ENCODE measurements around the gene CACNA1D.
A peak's percentile ranks its signal among the peaks of the same experiment; 100 is the strongest.

Gene CACNA1D

DNA sequence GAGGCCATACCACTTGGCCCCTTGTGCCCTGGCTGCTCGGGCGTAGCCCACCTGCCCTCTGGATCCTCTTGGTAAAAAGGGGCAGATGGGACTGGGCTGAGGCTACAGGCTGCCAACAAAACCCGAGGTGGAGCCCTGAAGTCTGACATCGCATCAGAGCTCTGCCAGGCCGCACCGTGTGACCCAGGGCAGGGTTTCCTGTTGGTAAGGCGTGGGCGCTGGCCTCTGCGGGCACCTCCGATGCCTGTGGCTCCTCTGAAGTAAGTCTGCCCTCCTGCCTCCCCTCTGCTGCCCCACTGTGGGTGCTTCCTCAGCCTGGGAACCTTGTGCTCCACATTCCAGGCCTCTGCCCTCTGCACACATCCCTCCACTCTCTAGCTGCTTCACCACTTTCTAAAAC is 342.9 kb downstream of the CACNA1D start:
- DNase-seq (ENCODE audit: low read depth in 4 of 4, low spot score in 1 of 4): no peak

DNA sequence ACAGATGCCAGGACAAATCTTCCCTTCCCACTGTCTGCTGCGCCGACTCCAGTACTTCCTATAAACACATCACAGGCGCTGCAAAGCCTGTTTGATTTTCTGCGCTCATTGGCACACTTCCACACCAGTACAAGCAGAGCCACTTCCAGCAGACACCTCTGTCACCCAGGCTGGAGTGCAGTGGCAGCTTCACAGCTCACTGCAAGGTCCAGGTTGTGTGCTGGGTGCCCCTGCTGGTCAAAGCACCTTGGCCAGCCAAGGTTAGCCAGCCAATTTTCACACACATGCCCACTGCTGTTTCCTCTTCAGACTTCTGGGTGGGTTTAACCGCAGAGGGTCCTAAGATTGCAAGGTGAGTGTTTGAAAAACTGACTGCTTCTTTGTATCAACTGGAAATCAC is 346.9 kb downstream of the CACNA1D start:
- no peak for DNase-seq (ENCODE audit: low read depth in 4 of 4, low spot score in 1 of 4)

DNA sequence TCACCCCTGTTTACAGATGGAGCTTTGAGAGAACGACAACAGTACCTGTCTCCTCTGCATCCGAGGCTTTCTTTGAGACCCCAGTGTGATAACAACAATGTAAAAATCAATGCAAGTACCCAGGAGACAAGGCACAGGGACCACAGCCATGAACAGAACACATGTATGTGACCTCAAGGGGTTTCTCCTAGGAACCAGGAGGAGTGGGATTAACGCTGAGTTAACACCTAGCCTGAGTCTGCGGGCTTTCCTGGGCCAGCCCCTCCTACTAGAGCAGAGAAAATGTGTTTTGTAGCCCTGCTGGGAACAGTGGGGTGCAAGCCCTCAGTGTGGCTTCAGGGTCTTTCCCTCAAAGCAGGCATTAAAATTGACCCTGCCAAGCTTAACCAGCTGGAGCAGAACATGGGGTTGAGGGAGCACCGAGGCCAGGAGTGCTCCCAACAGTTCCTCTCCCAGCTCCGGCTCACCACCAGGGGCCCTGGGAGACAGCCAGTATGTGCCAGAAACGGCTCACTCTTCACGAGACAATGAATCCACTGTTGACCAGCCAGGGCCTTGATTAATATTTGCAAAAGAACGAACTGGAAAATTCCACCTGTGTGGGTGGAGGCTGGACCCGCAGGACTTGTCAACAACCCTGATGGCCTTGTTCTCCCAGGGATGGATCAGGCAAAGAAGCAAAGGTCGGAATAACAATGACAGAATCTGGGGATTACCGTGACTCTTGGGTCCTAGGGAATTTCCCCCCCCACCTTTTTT is 348.2 kb downstream of the CACNA1D start:
- DNase-seq (ENCODE audit: low read depth in 4 of 4, low spot score in 1 of 4): no peak

DNA sequence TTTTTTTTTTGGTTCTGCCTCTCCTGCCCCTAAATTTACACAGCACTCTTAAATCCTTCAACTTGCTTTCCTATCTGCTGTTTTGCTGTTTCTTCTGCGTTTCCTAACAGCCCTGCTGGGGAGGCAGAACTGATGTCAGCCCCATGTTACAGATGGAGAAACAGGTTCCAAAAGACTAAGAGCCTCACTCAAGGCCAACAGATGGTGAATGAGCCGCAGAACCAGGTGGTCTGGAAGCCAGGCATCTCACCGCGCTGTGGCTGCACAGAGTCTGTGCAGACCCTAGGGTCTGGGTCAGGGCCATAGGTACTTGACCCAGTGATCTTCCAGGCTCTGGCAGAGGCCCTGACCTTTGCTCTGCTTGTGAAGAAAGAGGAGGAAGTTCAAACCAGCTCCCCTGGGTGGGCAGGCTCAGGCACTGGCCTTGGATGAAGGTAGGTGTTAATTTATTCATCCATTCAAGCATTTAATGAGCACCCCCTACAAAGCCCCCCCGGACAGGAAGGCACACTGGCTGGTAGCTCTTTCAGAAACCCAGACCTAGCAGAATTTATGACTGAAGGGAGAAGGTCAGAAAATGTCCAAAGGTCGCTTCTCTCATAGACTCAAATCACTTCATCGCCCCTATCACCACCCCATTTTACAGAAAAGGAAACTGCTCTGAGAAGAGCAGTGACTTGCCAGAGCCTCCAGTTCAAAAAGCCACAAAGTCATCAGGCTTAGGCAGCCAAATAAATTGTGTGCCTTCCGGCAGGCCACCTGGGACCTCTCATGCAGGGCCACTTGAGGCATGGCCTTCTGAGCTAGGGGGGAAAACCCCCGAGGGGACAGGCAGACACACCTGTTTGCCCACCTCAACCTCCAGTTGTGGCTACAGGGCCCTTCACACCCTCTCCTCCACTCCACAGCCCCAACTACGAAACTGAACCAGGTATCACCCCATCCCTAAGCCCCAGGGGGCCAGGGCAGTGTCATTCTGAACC is 349.1 kb downstream of the CACNA1D start:
- no peak for DNase-seq (ENCODE audit: low read depth in 4 of 4, low spot score in 1 of 4)

DNA sequence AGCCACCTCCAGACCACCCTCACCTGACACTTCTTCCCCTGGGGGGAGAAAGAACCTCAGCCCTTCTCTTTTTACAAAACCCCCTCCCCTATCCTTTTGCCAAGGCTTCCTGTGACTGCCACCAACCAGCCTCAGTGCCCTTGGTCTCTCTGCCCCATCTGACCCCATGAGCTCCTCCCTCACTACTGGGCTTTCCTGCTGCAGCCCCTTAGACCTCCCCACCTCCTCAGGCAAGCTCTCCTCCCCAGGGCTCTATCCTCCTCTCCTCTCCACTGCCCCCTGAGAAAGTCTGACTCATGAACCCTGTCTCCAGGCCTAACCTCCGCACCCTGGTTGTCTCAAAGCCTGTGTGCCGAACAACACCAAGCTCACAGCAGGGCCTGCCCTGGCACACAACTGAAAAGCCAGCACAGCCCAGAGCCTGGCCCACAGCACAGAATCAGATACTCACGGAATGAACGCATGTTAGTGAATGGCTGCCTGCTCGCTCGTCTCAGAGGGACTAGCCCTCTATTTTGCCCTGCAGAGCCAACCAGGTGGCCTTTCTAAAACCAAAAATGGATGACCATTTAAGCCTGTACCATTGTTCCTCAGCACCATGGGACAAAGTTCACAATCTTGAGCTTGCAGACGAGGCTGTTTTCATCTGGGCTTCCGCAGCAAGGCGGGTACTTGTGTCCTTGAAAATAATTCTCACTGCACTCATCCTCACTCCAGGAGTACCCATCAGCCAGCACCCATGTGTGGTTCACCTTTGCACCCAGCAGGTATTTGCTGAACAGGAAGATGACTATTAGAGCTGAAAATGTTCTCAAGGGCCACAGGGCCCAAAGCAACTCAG is 350.1 kb downstream of the CACNA1D start:
- no peak for DNase-seq (ENCODE audit: low read depth in 4 of 4, low spot score in 1 of 4)

DNA sequence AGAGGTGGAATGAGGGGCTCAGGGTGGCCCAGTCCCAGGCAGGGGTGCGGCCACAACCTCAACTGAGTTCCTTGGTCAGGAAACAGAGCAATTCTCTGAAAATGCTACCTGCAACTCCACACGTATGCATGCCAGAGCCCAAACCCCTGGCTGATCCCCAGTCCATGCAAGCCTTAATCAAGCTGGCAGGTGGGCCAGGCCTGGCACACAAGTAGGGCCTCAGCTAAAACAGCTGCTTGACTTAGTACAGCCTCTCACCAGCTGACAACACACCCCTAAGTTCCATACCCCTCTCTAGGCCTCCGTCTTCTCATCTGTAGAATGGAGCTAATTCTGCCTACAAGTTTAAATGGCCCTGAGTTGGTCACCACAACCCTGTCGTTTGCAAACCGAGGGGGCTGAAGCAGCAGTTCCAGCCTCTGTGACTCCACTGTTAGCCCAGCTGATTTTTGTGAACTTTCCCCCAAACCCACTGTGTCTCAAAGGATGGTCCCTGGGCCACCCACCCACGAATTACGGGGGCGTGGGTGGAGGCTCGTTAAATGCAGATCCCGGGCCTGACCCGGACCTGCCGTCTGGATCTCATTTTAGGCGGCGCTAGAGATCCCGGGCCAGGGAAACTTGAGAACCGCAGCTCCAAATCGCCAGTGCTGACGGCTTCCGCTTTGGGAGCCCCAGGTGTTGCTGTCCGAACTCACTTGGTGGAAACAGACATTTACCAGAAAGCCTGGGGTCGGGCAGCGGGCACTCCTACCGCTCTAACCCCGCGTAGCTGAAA is 350.9 kb downstream of the CACNA1D start:
- no peak for DNase-seq (ENCODE audit: low read depth in 4 of 4, low spot score in 1 of 4)

DNA sequence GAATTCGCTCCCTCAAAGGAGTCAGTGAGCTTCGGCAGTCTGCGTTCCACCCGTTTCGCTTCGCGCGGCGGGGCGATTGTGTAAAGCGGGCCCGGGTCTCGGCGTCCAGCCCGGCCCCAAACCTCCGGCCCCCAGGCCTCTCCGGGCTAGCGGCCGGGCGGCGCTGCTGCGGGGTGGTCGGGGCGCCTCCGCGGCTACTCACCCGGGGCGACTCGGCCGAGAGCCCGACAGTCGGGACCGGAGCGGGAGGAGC is 351.4 kb downstream of the CACNA1D start:
- no peak for DNase-seq (ENCODE audit: low read depth in 4 of 4, low spot score in 1 of 4)

DNA sequence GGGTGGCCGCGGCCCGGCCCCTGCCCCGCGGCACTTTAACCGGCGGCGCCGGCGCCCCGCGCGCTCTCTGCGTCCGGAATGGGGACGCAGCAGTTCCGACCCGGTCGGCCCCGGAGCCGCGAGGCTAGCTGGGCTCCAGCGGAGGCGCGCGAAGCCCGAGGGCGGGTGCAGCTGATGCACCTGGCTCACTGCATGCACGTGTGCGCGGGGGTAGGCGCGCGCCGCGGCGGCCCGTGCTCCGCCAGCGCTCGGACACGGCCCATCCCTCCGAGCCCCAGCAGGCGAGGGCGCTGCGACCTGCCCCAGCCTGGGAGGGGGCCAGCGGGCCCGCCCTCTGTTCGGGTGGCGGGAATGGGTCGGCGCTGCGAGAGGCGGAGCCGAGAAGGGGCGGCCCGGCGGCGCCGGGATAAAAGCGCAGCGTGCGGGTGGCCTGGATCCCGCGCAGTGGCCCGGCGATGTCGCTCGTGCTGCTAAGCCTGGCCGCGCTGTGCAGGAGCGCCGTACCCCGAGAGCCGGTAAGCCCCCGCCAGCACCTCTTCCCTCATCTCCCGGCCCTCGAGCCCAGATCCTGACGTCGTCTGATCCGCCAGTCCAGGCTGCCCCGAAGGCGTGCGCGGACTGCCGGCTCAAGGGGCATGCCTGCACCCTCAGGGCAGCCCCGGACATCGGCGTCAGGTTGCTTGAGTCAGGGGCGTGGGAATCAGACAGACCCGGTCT is 351.9 kb downstream of the CACNA1D start, which contains the start of the genes CHDH and IL17RB:
CHDH (minus strand) TSS at position 286 of the 717 bp plus-strand sequence. CDS start 22,411 bp downstream, outside the sequence.
IL17RB (plus strand) TSS at position 435 of the 717 bp plus-strand sequence; CDS start at position 456, 21 bp downstream.
- peak in 1 of 4 experiments; percentile 7 for DNase-seq (ENCODE audit: low read depth in 4 of 4, low spot score in 1 of 4)

DNA sequence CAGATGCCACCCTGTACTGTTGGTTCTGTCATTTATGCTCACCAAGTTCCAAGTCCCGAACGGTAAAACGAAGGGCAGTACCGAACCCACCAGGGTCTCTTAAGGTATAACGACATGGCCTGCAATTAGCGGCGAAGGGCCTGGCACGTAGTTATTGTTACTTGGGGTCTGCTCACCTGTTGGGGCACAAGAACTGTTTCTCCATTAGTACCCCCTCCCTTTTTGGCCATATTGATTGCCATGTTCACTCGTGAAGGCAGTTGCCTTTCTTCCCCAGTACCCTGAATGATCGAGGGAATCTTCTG is 352.4 kb downstream of the CACNA1D start:
- no peak for DNase-seq (ENCODE audit: low read depth in 4 of 4, low spot score in 1 of 4)

DNA sequence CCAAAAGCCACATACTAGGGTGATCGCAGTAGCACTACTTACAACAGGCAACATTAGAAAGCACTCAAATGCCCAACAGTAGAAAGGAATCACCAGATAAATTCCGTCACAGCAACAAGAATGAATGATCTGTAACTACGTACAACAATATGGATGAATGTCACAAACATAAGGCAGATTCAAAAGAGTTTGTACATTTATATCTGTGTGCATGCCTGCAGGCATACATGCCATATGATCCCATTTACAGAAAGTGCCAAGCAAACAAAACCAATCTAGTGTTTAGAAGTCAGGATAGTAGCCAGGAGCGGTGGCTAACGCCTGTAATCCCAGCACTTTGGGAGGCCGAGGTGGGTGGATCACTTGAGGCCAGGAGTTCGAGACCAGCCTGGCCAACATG is 355.5 kb downstream of the CACNA1D start:
- no peak for DNase-seq (ENCODE audit: low read depth in 4 of 4, low spot score in 1 of 4)

DNA sequence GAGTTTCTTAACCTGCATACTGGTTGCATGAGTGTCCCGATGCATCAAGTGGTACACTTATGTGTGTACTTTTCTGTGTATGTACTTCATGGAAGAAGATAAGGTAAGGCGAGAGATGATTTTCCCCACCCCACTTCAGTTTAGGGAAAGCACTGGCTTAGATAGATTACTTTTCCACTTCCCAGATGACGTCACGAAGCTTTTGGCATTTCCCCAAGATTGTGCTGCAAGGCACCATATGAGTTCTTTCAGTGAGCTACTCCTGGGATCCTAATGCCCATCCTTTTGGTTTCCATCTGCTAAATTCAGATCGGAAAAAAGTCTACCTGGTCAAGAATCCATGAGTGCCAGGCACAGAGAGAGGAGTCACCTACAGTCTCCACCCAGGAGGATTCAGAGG is 356.5 kb downstream of the CACNA1D start:
- no peak for DNase-seq (ENCODE audit: low read depth in 4 of 4, low spot score in 1 of 4)

DNA sequence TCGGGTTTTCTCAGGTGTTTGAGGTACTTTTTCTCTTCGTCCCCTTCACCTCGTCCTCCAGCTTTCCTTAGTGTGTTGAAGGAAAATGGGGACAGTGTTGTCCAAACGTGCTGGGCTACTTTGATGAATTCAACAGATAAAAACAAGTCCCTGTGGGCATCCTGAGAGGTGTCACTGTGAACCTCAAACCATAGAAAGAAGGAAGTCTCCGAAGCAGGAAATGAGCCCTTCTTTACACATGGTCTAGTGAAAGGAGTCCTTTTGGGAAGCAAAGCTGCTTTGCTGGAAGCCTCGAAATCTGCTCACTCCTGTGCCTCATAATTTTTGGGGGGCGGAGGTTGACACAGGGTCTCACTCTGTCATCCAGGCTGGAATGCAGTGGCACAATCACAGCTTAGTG is 362.6 kb downstream of the CACNA1D start:
- DNase-seq (ENCODE audit: low read depth in 4 of 4, low spot score in 1 of 4): no peak

DNA sequence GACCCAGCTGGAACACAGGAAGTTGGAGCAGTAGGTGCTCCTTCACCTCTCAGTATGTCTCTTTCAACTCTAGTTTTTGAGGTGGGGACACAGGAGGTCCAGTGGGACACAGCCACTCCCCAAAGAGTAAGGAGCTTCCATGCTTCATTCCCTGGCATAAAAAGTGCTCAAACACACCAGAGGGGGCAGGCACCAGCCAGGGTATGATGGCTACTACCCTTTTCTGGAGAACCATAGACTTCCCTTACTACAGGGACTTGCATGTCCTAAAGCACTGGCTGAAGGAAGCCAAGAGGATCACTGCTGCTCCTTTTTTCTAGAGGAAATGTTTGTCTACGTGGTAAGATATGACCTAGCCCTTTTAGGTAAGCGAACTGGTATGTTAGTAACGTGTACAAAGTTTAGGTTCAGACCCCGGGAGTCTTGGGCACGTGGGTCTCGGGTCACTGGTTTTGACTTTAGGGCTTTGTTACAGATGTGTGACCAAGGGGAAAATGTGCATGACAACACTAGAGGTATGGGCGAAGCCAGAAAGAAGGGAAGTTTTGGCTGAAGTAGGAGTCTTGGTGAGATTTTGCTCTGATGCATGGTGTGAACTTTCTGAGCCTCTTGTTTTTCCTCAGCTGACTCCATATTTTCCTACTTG is 363.8 kb downstream of the CACNA1D start:
- no peak for DNase-seq (ENCODE audit: low read depth in 4 of 4, low spot score in 1 of 4)

DNA sequence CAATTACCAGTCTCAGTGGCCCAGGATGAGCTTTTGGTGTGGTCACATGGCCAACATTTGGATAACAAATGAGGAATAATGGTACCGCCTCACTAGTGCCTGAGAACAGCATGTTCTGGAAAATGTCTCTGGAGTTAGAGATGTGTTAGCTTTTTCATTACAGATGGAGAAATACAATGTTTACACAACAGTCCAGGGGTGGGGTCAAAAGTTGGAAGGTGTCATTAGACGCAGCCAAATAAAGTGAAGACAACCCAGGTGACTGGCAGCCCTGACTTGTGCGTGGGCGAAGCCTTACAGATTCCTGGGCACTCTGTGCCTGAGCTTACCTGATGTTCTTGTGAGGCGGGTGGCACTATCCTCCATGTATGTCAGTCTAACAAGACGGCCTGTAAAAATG is 364.8 kb downstream of the CACNA1D start:
- DNase-seq (ENCODE audit: low read depth in 4 of 4, low spot score in 1 of 4): no peak

DNA sequence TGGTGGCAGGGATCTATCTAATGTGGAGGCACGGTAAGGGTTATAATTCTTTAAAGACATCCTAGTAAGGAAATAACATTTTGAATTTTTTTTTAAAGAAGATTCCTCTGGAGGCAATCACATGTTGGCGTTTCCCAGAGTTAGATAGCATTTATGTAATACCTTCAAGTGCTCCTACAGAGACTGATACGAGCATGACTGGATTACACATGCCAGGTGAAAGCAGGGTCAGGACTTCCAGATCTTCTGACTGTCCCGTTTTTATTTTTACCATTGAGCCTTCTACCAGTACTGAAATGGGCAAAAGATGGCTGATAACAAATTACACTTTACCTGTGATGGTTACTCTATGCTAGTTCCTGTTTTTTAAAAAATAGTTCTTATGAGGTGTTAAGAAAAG is 365.8 kb downstream of the CACNA1D start:
- no peak for DNase-seq (ENCODE audit: low read depth in 4 of 4, low spot score in 1 of 4)

DNA sequence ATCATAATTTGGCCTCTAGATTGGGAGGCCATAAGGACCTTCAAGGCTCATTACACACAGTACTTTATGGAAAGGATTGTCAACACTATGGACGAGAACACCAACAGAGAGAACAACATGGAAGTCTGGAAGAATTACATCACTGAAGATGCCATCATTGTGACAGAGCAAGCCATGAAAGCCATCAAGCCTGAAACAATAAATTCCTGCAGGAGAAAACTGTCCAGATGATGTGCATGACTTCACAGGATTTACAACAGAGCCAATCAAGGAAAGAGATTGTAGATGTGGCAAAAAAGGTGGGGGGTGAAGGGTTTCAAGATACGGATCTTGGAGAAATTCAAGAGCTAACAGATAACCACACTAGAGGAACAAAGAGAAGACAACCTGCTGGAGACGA is 367.8 kb downstream of the CACNA1D start:
- no peak for DNase-seq (ENCODE audit: low read depth in 4 of 4, low spot score in 1 of 4)

DNA sequence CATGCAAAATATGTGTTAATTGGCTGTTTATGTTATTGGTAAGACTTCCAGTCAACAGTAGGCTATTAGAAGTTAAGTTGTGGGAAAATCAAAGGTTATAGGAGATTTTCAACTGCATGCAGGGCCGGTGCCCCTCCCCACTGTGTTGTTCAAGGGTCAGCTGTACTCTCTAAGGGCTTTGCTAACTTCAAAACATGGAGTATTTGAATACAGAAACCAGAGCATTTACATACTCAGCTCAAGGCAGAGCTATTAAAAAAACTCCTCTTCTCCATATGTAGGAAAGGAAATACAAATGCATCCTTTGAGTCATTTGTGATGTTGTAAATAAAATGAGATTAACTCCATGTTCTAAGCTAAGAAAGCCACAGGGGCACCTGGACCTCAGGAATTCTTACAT is 368.7 kb downstream of the CACNA1D start:
- DNase-seq (ENCODE audit: low read depth in 4 of 4, low spot score in 1 of 4): no peak
